Measurements from ENCODE around the gene IGFBP1.

DNA sequence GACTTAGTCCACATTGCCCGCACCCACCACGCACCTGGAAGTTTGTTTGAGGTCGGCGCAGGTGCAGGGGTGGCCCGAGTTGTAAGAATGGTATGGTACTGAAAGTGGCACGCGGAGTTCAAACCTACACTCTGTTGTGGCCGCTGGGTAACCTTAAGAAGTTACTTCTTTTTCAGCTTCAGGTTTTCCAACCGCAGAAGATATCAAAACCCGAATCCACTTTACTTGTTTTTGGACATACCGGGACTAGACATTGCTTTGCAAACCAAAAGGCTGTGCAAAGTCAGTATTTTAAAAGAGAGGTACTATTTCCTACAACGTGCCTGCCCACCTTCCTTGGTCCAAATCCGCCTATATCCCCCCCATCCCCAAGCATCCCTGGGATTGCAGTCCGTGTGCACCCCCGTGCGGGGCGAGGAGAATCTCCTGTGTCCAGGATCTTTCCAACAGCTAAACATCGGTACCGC is 31.7 kb downstream of the IGFBP1 start:
- TF ChIP-seq, protein P1, sequence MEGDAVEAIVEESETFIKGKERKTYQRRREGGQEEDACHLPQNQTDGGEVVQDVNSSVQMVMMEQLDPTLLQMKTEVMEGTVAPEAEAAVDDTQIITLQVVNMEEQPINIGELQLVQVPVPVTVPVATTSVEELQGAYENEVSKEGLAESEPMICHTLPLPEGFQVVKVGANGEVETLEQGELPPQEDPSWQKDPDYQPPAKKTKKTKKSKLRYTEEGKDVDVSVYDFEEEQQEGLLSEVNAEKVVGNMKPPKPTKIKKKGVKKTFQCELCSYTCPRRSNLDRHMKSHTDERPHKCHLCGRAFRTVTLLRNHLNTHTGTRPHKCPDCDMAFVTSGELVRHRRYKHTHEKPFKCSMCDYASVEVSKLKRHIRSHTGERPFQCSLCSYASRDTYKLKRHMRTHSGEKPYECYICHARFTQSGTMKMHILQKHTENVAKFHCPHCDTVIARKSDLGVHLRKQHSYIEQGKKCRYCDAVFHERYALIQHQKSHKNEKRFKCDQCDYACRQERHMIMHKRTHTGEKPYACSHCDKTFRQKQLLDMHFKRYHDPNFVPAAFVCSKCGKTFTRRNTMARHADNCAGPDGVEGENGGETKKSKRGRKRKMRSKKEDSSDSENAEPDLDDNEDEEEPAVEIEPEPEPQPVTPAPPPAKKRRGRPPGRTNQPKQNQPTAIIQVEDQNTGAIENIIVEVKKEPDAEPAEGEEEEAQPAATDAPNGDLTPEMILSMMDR (IDR thresholded peaks at IDR 0.05), result no peak
- TF ChIP-seq POLR2A (IDR thresholded peaks at IDR 0.05) (no peak), POLR2AphosphoS5 (IDR thresholded peaks at IDR 0.05) (no peak)
